MCF 10A (cell line): Measurements from ENCODE around the gene TRERF1. TPM values are rescaled to one million over a fixed set of nuclear protein-coding genes. Genes with fewer than 3 reads are reported as not detected.
"Not testable (repeated sequence)": the region's sequence is repeated elsewhere in the genome, so short reads cannot be mapped to it uniquely, and the experiment has no call there.

Experiments used
- BruUV-seq: library from RNA; stranded (reverse); fragments of 400-500 nt; replicated peaks from 2 replicates; lab custom pipeline; 2021; lab: Mats Ljungman, UMichigan
- CTCF ChIA-PET: fragments of 300-600 bp; sonication (Branson Sonifier 250); formaldehyde crosslinking; extraction: SDS; loops from one replicate; lab custom pipeline; 2021; ENCODE audit warnings: antibody characterized with exemption, inconsistent platforms; lab: Yijun Ruan, JAX
- POLR2A ChIA-PET: fragments of 300-600, 350-650 bp; sonication (Branson Sonifier 250); formaldehyde crosslinking; extraction: SDS; loops from one replicate; lab custom pipeline; 2020; ENCODE audit warnings: antibody characterized with exemption, inconsistent platforms; lab: Yijun Ruan, JAX
- DNase-seq: peaks from one replicate; pipeline ENCODE4 v3.0.0-alpha.2; 2018; ENCODE audit not compliant: unreplicated experiment
- H3K27ac Mint-ChIP-seq: one replicate; pipeline ENCODE4 v1.8.0; 2022; ENCODE audit warnings: mild to moderate bottlenecking, low read depth, mixed read lengths; ENCODE audit not compliant: unreplicated experiment
- H3K27me3 Mint-ChIP-seq: one replicate; pipeline ENCODE4 v1.8.0; 2022; ENCODE audit warnings: mixed read lengths; ENCODE audit not compliant: insufficient read depth, unreplicated experiment
- H3K36me3 Mint-ChIP-seq: one replicate; pipeline ENCODE4 v1.8.0; 2022; ENCODE audit warnings: mild to moderate bottlenecking, moderate library complexity, mixed read lengths; ENCODE audit not compliant: insufficient read depth, unreplicated experiment
- H3K4me1 Mint-ChIP-seq: one replicate; pipeline ENCODE4 v1.8.0; 2022; ENCODE audit warnings: mixed read lengths; ENCODE audit not compliant: insufficient read depth, unreplicated experiment
- H3K4me3 Mint-ChIP-seq: one replicate; pipeline ENCODE4 v1.8.0; 2022; ENCODE audit warnings: mild to moderate bottlenecking, moderate library complexity, mixed read lengths; ENCODE audit not compliant: unreplicated experiment
- H3K9me3 Mint-ChIP-seq: one replicate; pipeline ENCODE4 v1.8.0; 2022; ENCODE audit warnings: mixed read lengths; ENCODE audit not compliant: unreplicated experiment
- CTCF ChIP-seq: fragments of 200-600 bp; IDR thresholded peaks from one replicate; pipeline ENCODE4 v1.8.0; 2022; ENCODE audit warnings: antibody characterized with exemption, mild to moderate bottlenecking; ENCODE audit not compliant: unreplicated experiment
- intact Hi-C: fragments of 100-400 bp; cut with micrococcal nuclease; formaldehyde crosslinking; loops from 2 replicates; pipeline ENCODE4 v1.14.1; 2022
- total RNA-seq: library from RNA; stranded (reverse); gene quantifications from 2 replicates; pipeline ENCODE4 v1.2.3, GENCODE V29; 2022

Gene TRERF1
- total RNA-seq, 1 experiment from 2014 or later = 9.4 TPM

- ChIA-PET POLR2A (interaction anchor here (0.6 to 0.9 kb wide), 2 partner anchors 68 to 113 kb away, joined by 3 to 6 read pairs; no protein-coding TSS in a partner anchor), CTCF (interaction anchor here (1.4 kb wide), 1 partner anchor 60 kb away, joined by 3 read pairs; no protein-coding TSS in a partner anchor)
- peaks cover 27% of the 10 kb centered on the region for H3K9me3 Mint-ChIP-seq
- no peaks in the 10 kb centered on the region for H3K36me3 Mint-ChIP-seq
- H3K27me3 Mint-ChIP-seq = no peaks in the 10 kb centered on the region
- no peaks in the 10 kb centered on the region for H3K4me1 Mint-ChIP-seq
- intact Hi-C loops = no loop called here
- H3K4me3 Mint-ChIP-seq = no peak overlapping the region
- no peak overlapping the region for H3K27ac Mint-ChIP-seq
- BruUV-seq = no TSS peak
- no peak for TF ChIP-seq CTCF
- DNase-seq = no peak
These were observed 19.4 kb upstream of the TRERF1 start for GRCh38 chr6:42471142-42471541.

GRCh38 chr6:42468273-42468672 lies 16.5 kb upstream of the TRERF1 start:
- ChIA-PET POLR2A (no interaction called here), CTCF (interaction anchor here (0.6 to 1.5 kb wide), 2 partner anchors 56 to 63 kb away, joined by 3 read pairs; no protein-coding TSS in a partner anchor)
- intact Hi-C loops = no loop called here
- TF ChIP-seq CTCF = no peak
- Mint-ChIP-seq H3K27ac (no peak overlapping the region), H3K9me3 (peaks cover 34% of the 10 kb centered on the region), H3K27me3 (no peaks in the 10 kb centered on the region), H3K4me1 (no peaks in the 10 kb centered on the region), H3K4me3 (no peak overlapping the region), H3K36me3 (no peaks in the 10 kb centered on the region)
- BruUV-seq = no TSS peak
- no peak for DNase-seq

DNA sequence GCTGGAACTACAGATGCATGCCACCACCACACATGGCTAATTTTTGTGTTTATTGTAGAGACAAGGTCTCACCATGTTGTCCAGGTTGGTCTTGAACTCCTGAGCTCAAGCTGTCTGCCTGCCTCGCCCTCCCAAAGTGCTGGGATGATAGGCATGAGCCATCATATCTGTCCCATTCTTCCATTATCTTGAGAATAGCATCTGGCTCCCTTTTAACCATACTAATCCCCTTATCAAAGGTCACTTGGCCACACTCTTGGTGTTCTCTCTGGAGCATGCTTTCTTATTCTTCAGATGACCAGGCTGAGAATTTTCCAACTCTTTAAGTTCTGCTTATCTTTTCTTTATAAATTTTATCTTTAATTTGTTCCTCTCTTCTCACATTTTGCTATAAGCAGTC lies 15.9 kb upstream of the TRERF1 start:
- BruUV-seq = no TSS peak
- ChIA-PET POLR2A (interaction anchor here (0.9 kb wide), 1 partner anchor 26 kb away, joined by 4 read pairs; no protein-coding TSS in a partner anchor), CTCF (interaction anchor here (0.8 to 1.5 kb wide), 2 partner anchors 64 to 172 kb away, joined by 3 to 6 read pairs; no protein-coding TSS in a partner anchor)
- Mint-ChIP-seq H3K9me3 (peaks cover 34% of the 10 kb centered on the region), H3K36me3 (no peaks in the 10 kb centered on the region), H3K4me1 (no peaks in the 10 kb centered on the region), H3K4me3 (no peak overlapping the region), H3K27ac (no peak overlapping the region), H3K27me3 (no peaks in the 10 kb centered on the region)
- DNase-seq = no peak
- intact Hi-C loops = no loop called here
- no peak for TF ChIP-seq CTCF

DNA sequence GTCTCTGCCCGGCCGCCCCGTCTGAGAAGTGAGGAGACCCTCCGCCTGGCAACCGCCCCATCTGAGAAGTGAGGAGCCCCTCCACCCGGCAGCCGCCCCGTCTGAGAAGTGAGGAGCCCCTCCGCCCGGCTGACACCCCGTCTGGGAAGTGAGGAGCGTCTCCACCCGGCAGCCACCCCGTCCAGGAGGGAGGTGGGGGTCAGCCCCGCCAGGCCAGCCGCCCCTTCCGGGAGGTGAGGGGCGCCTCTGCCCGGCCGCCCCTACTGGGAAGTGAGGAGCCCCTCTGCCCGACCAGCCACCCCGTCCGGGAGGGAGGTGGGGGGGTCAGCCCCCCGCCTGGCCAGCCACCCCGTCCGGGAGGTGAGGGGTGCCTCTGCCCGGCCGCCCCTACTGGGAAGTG lies 14.7 kb upstream of the TRERF1 start:
- CTCF ChIA-PET, H3K4me1 Mint-ChIP-seq, intact Hi-C loops, H3K27me3 Mint-ChIP-seq, POLR2A ChIA-PET, H3K36me3 Mint-ChIP-seq, H3K4me3 Mint-ChIP-seq, DNase-seq, BruUV-seq, H3K27ac Mint-ChIP-seq: not testable (repeated sequence)
- peaks cover 34% of the 10 kb centered on the region for H3K9me3 Mint-ChIP-seq
